Fibroblast of mammary gland (primary cell): ENCODE measurements around the gene TPK1.
A peak's percentile ranks its signal among the peaks of the same experiment; 100 is the strongest.

Source experiments
- DNase-seq: peaks from one replicate; pipeline ENCODE4 v3.0.0-alpha.2; 2010; ENCODE audit warnings: low read depth
- H3K4me3 ChIP-seq: 2 replicates; pipeline ENCODE4 v1.5.1; 2011; ENCODE audit warnings: low read depth, mild to moderate bottlenecking, low read length, moderate library complexity; ENCODE audit not compliant: control insufficient read depth
- CTCF ChIP-seq: conservative IDR thresholded peaks from 2 replicates; pipeline ENCODE4 v1.5.1; 2011; ENCODE audit warnings: low read depth, low read length, inconsistent platforms; ENCODE audit not compliant: control insufficient read depth, insufficient read depth

TPK1 gene

GRCh38 chr7:144454256-144455039 is 381.4 kb downstream of the TPK1 start:
- peak; percentile 58 for TF ChIP-seq CTCF
- DNase-seq = peak; percentile 11
- H3K4me3 ChIP-seq = no peak overlapping the region

- no peak for DNase-seq
- H3K4me3 ChIP-seq = no peak overlapping the region
- no peak for TF ChIP-seq CTCF
Measured at GRCh38 chr7:144452064-144452463, 383.8 kb downstream of the TPK1 start.

- no peak for TF ChIP-seq CTCF
- DNase-seq = no peak
- H3K4me3 ChIP-seq = no peak overlapping the region
Measured at GRCh38 chr7:144445590-144445989, 390.3 kb downstream of the TPK1 start.

- TF ChIP-seq CTCF = no peak
- DNase-seq = no peak
- no peak overlapping the region for H3K4me3 ChIP-seq
Measured at GRCh38 chr7:144439717-144440205, 396.1 kb downstream of the TPK1 start.

- TF ChIP-seq CTCF = no peak
- DNase-seq = no peak
- H3K4me3 ChIP-seq = no peak overlapping the region
Measured at GRCh38 chr7:144438759-144439158, 397.1 kb downstream of the TPK1 start.

- H3K4me3 ChIP-seq = no peak overlapping the region
- peak; percentile 60 for TF ChIP-seq CTCF
- peak; percentile 72 for DNase-seq
Measured at GRCh38 chr7:144437370-144438191, 398.3 kb downstream of the TPK1 start.
